ENCODE results near the gene LRIG3. TPM values are rescaled to one million over a fixed set of nuclear protein-coding genes. Genes with fewer than 3 reads are reported as not detected.

Gene LRIG3
- total RNA-seq, 3 donors from 2014 or later (not counting 1 experiment from before 2014, with no cell fraction given), result 0.18 TPM; not detected in 2

- no peak overlapping the region for H3K4me3 ChIP-seq (ENCODE audit: low read length)
- intact Hi-C loops (cut with micrococcal nuclease), result no loop called here
- H3K9me3 Mint-ChIP-seq, result peaks cover 4 to 6% of the 10 kb centered on the region in 2 donors
- no peaks in the 10 kb centered on the region for H3K9me3 ChIP-seq (ENCODE audit: control insufficient read depth, insufficient read depth, low read length)
- H3K27me3 ChIP-seq (ENCODE audit: control insufficient read depth, insufficient read depth, low read length), result no peaks in the 10 kb centered on the region
- no peaks in the 10 kb centered on the region for H3K36me3 ChIP-seq (ENCODE audit: control insufficient read depth, insufficient read depth, low read length)
- no peak for DNase-seq
- ATAC-seq, result no peak
- no peak overlapping the region for H3K27ac Mint-ChIP-seq
- H3K36me3 Mint-ChIP-seq, result no peaks in the 10 kb centered on the region
- no peaks in the 10 kb centered on the region for H3K4me1 ChIP-seq (ENCODE audit: control insufficient read depth, insufficient read depth, low read length)
- WGBS (ENCODE audit: insufficient coverage), result 91% methylated on average over 7 of the region's 8 CpGs
- no peak overlapping the region for H3K27ac ChIP-seq (ENCODE audit: low read length)
- TF ChIP-seq CTCF (IDR thresholded peaks at IDR 0.05), result no peak
- H3K27me3 Mint-ChIP-seq (ENCODE audit: low read depth in 2 of 2), result no peaks in the 10 kb centered on the region
- H3K4me1 Mint-ChIP-seq, result no peaks in the 10 kb centered on the region
- H3K4me3 Mint-ChIP-seq, result no peak overlapping the region
Observed at GRCh38 chr12:58932806-58933681, 12.7 kb upstream of the LRIG3 start.

GRCh38 chr12:58931518-58931917 lies 11.2 kb upstream of the LRIG3 start:
- H3K27ac Mint-ChIP-seq, result no peak overlapping the region
- WGBS (ENCODE audit: insufficient coverage), result 84% methylated on average over 4 of the region's 4 CpGs
- TF ChIP-seq CTCF (IDR thresholded peaks at IDR 0.05), result no peak
- H3K4me1 Mint-ChIP-seq, result no peaks in the 10 kb centered on the region
- no peaks in the 10 kb centered on the region for H3K4me1 ChIP-seq (ENCODE audit: control insufficient read depth, insufficient read depth, low read length)
- no peak overlapping the region for H3K4me3 ChIP-seq (ENCODE audit: low read length)
- peaks cover 4 to 6% of the 10 kb centered on the region in 2 donors for H3K9me3 Mint-ChIP-seq
- intact Hi-C loops (cut with micrococcal nuclease), result no loop called here
- H3K36me3 ChIP-seq (ENCODE audit: control insufficient read depth, insufficient read depth, low read length), result no peaks in the 10 kb centered on the region
- no peak overlapping the region for H3K27ac ChIP-seq (ENCODE audit: low read length)
- no peak for DNase-seq
- H3K27me3 ChIP-seq (ENCODE audit: control insufficient read depth, insufficient read depth, low read length), result no peaks in the 10 kb centered on the region
- no peaks in the 10 kb centered on the region for H3K36me3 Mint-ChIP-seq
- H3K4me3 Mint-ChIP-seq, result no peak overlapping the region
- no peaks in the 10 kb centered on the region for H3K9me3 ChIP-seq (ENCODE audit: control insufficient read depth, insufficient read depth, low read length)
- H3K27me3 Mint-ChIP-seq (ENCODE audit: low read depth in 2 of 2), result no peaks in the 10 kb centered on the region
- ATAC-seq, result no peak

GRCh38 chr12:58930770-58931324 lies 10.5 kb upstream of the LRIG3 start:
- Mint-ChIP-seq H3K27ac (no peak overlapping the region), H3K9me3 (peaks cover 6% of the 10 kb centered on the region in 2 donors), H3K4me3 (no peak overlapping the region), H3K4me1 (no peaks in the 10 kb centered on the region), H3K36me3 (no peaks in the 10 kb centered on the region), H3K27me3 (ENCODE audit: low read depth in 2 of 2) (no peaks in the 10 kb centered on the region)
- no peak for ATAC-seq
- Histone ChIP-seq H3K4me1 (ENCODE audit: control insufficient read depth, insufficient read depth, low read length) (no peaks in the 10 kb centered on the region), H3K4me3 (ENCODE audit: low read length) (no peak overlapping the region), H3K36me3 (ENCODE audit: control insufficient read depth, insufficient read depth, low read length) (no peaks in the 10 kb centered on the region), H3K27me3 (ENCODE audit: control insufficient read depth, insufficient read depth, low read length) (no peaks in the 10 kb centered on the region), H3K27ac (ENCODE audit: low read length) (no peak overlapping the region), H3K9me3 (ENCODE audit: control insufficient read depth, insufficient read depth, low read length) (no peaks in the 10 kb centered on the region)
- DNase-seq, result no peak
- TF ChIP-seq CTCF (IDR thresholded peaks at IDR 0.05), result no peak
- intact Hi-C loops (cut with micrococcal nuclease), result no loop called here
- 92% methylated on average over 2 of the region's 2 CpGs for WGBS (ENCODE audit: insufficient coverage)
